MCF 10A (cell line): ENCODE data around the gene ZNF384. TPM values are rescaled to one million over a fixed set of nuclear protein-coding genes. Genes with fewer than 3 reads are reported as not detected.
A peak's percentile ranks its signal among the peaks of the same experiment; 100 is the strongest.

Source experiments
- BruUV-seq: library from RNA; stranded (reverse); fragments of 400-500 nt; replicated peaks from 2 replicates; lab custom pipeline; 2021; lab: Mats Ljungman, UMichigan
- CTCF ChIA-PET: fragments of 300-600 bp; sonication (Branson Sonifier 250); formaldehyde crosslinking; extraction: SDS; loops from one replicate; lab custom pipeline; 2021; ENCODE audit warnings: antibody characterized with exemption, inconsistent platforms; lab: Yijun Ruan, JAX
- POLR2A ChIA-PET: fragments of 300-600, 350-650 bp; sonication (Branson Sonifier 250); formaldehyde crosslinking; extraction: SDS; loops from one replicate; lab custom pipeline; 2020; ENCODE audit warnings: antibody characterized with exemption, inconsistent platforms; lab: Yijun Ruan, JAX
- DNase-seq: peaks from one replicate; pipeline ENCODE4 v3.0.0-alpha.2; 2018; ENCODE audit not compliant: unreplicated experiment
- H3K27ac Mint-ChIP-seq: one replicate; pipeline ENCODE4 v1.8.0; 2022; ENCODE audit warnings: mild to moderate bottlenecking, low read depth, mixed read lengths; ENCODE audit not compliant: unreplicated experiment
- H3K27me3 Mint-ChIP-seq: one replicate; pipeline ENCODE4 v1.8.0; 2022; ENCODE audit warnings: mixed read lengths; ENCODE audit not compliant: insufficient read depth, unreplicated experiment
- H3K36me3 Mint-ChIP-seq: one replicate; pipeline ENCODE4 v1.8.0; 2022; ENCODE audit warnings: mild to moderate bottlenecking, moderate library complexity, mixed read lengths; ENCODE audit not compliant: insufficient read depth, unreplicated experiment
- H3K4me1 Mint-ChIP-seq: one replicate; pipeline ENCODE4 v1.8.0; 2022; ENCODE audit warnings: mixed read lengths; ENCODE audit not compliant: insufficient read depth, unreplicated experiment
- H3K4me3 Mint-ChIP-seq: one replicate; pipeline ENCODE4 v1.8.0; 2022; ENCODE audit warnings: mild to moderate bottlenecking, moderate library complexity, mixed read lengths; ENCODE audit not compliant: unreplicated experiment
- H3K9me3 Mint-ChIP-seq: one replicate; pipeline ENCODE4 v1.8.0; 2022; ENCODE audit warnings: mixed read lengths; ENCODE audit not compliant: unreplicated experiment
- intact Hi-C: fragments of 100-400 bp; cut with micrococcal nuclease; formaldehyde crosslinking; loops from 2 replicates; pipeline ENCODE4 v1.14.1; 2022
- total RNA-seq: library from RNA; stranded (reverse); gene quantifications from 2 replicates; pipeline ENCODE4 v1.2.3, GENCODE V29; 2022
- TF ChIP-seq, protein P1 (sequence below): fragments of 200-600 bp; IDR thresholded peaks from one replicate; pipeline ENCODE4 v1.8.0; 2022; ENCODE audit warnings: antibody characterized with exemption, mild to moderate bottlenecking; ENCODE audit not compliant: unreplicated experiment

Gene ZNF384
- total RNA-seq, 1 experiment from 2014 or later: 62.8 TPM

DNA sequence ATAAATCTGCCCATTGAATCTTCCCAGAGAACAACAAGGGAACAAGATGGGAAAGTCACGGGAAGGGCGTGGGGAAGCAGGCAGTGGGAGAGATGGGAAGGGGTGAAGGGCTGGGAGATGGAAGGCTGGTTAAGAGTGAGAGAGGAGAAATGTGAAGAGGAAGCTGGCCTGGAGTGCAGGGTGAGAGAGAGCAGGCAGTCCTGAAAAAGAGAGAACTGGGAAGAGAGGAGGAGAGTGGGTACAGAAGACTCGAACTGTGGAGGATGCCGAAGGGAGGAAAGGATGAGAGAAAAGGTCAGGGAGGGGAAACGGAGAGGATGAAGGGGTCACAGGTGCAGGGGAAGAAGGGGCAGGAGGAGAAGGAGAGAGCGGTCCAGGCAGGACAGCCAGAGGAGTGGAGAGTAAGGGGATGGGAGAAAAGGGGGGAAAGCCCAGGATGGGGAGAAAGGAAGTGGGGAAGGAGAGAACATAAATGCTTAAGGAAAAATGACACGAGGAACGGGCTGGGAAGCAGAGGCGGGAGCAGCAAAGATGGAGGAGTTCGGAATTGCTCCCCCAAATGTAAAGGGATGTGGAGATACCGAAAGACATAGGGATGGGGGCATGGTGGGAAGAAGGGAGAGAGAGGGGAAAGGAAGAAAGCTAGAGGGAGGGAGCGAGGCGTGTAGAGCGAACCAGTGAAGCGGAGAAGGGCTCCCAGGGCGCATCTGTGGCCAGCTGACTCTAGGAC lies 10.2 kb upstream of the ZNF384 start:
- POLR2A ChIA-PET: interaction anchor here (1.3 kb wide), 1 partner anchor 24 kb away, joined by 5 read pairs; the partner anchor contains the start of gene COPS7A
- H3K27ac Mint-ChIP-seq: no peak overlapping the region
- TF ChIP-seq, protein P1, sequence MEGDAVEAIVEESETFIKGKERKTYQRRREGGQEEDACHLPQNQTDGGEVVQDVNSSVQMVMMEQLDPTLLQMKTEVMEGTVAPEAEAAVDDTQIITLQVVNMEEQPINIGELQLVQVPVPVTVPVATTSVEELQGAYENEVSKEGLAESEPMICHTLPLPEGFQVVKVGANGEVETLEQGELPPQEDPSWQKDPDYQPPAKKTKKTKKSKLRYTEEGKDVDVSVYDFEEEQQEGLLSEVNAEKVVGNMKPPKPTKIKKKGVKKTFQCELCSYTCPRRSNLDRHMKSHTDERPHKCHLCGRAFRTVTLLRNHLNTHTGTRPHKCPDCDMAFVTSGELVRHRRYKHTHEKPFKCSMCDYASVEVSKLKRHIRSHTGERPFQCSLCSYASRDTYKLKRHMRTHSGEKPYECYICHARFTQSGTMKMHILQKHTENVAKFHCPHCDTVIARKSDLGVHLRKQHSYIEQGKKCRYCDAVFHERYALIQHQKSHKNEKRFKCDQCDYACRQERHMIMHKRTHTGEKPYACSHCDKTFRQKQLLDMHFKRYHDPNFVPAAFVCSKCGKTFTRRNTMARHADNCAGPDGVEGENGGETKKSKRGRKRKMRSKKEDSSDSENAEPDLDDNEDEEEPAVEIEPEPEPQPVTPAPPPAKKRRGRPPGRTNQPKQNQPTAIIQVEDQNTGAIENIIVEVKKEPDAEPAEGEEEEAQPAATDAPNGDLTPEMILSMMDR: no peak

DNA sequence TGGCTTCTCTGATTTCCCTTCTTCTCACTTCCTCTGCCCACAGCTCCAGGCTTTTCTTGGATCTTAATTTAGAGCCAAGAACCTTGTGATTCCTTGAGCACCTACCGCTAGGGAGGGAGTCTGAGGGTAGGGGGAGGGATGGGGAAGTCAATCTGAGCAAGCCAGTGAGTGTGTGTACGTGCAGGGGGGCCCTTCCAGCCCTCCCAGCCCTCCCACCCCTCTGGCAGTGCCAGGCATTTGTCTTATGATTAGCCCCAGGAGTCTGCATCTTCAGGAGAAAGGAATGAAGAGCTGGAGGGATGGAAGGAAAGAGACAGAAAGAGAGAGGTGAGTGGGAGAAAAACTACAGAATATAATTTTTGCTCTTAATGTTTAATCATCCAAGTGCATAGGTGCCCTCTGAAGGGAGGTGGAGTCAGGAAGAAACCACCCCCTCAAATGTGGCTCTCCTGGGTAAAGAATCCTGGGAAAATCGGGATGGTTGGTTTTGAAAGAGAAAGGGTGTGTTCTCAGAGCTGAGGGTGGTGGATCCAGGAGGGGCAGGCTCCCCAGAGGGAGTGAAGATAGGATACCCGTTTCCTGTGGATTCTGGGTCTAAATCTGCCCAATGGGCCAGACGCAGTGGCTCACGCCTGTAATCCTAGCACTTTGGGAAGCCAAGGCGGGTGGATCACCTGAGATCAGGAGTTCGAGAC lies 9.3 kb upstream of the ZNF384 start:
- no TSS peak for BruUV-seq
- no peaks in the 10 kb centered on the region for H3K36me3 Mint-ChIP-seq
- H3K27me3 Mint-ChIP-seq: peaks cover 67% of the 10 kb centered on the region
- intact Hi-C loops: loop anchor here (1.0 to 5.0 kb wide), 2 partner anchors 81 to 136 kb away; no protein-coding TSS in a partner anchor
- no peak overlapping the region for H3K4me3 Mint-ChIP-seq
- POLR2A ChIA-PET: interaction anchor here (1.3 kb wide), 1 partner anchor 25 kb away, joined by 5 read pairs; the partner anchor contains the start of gene COPS7A
- H3K9me3 Mint-ChIP-seq: no peaks in the 10 kb centered on the region
- peaks cover 8% of the 10 kb centered on the region for H3K4me1 Mint-ChIP-seq
- CTCF ChIA-PET: interaction anchor here (0.6 to 1.1 kb wide), 7 partner anchors 9 to 225 kb away, joined by 3 to 5 read pairs (median 3); partner anchors contain the start of gene ZNF384
- no peak for DNase-seq
- no peak overlapping the region for H3K27ac Mint-ChIP-seq
- TF ChIP-seq, protein P1: no peak

More for the DNA sequence above, 10.2 kb upstream of the ZNF384 start:
- Mint-ChIP-seq H3K36me3 (no peaks in the 10 kb centered on the region), H3K9me3 (no peaks in the 10 kb centered on the region), H3K27me3 (peaks cover 71% of the 10 kb centered on the region), H3K4me3 (peak overlapping the region; percentile 57), H3K4me1 (peaks cover 8% of the 10 kb centered on the region)
- no peak for DNase-seq
- intact Hi-C loops: loop anchor here (5.0 kb wide), 1 partner anchor 137 kb away; no protein-coding TSS in a partner anchor
- CTCF ChIA-PET: interaction anchor here (0.7 to 1.1 kb wide), 2 partner anchors 10 to 64 kb away, joined by 3 to 5 read pairs; partner anchors contain the start of gene ZNF384
- no TSS peak for BruUV-seq

DNA sequence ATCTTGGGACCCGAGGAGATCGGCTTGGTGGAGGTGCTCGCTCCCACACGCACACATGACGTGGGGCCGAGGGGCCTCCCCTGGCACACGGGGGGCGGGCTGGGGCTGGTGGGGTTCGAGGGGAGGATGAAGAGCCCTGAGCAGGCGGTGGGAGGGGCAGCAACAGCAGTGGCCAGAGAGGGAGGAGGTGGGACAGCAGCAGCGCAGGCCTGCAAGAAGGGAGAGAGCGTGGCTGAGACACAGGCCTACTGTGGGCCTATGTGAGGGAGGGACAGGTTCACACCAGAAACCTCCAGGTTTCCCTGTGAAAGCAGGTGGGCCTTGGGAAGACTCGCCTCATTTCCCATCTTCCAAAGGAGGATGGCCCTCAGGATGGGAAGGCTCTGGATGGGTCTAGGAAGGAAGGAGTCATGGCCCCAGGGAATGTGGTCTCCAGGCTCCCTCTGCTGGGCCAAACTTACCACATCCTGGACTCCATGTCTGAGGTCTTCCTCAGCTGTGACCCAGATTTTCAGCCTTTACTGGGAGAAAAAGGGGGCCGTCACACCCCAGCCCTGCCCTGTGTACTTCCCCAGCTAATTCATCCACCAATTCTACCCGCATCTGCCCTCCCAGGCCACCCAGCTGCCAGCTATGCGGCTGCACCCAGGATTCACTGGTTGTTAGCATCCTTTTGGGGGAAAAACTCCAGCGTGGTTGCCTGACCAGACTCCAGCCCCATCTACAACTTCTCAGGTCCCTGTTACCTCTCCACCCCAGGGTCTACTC lies 8.6 kb upstream of the ZNF384 start:
- TF ChIP-seq, protein P1: peak; percentile 66
- peaks cover 8% of the 10 kb centered on the region for H3K4me1 Mint-ChIP-seq
- H3K36me3 Mint-ChIP-seq: no peaks in the 10 kb centered on the region
- H3K27ac Mint-ChIP-seq: no peak overlapping the region
- CTCF ChIA-PET: interaction anchor here (0.6 to 0.7 kb wide), 5 partner anchors 16 to 224 kb away, joined by 3 read pairs; no protein-coding TSS in a partner anchor
- POLR2A ChIA-PET: interaction anchor here (1.3 kb wide), 1 partner anchor 26 kb away, joined by 5 read pairs; the partner anchor contains the start of gene COPS7A
- no peak overlapping the region for H3K4me3 Mint-ChIP-seq
- H3K27me3 Mint-ChIP-seq: peaks cover 60% of the 10 kb centered on the region
- intact Hi-C loops: loop anchor here (1.0 to 5.0 kb wide), 3 partner anchors 80 to 275 kb away; no protein-coding TSS in a partner anchor
- no peaks in the 10 kb centered on the region for H3K9me3 Mint-ChIP-seq
- no TSS peak for BruUV-seq
- DNase-seq: peak; percentile 73
